ENCODE data around the gene AMZ1.
A peak's percentile ranks its signal among the peaks of the same experiment; 100 is the strongest.
"Not testable (repeated sequence)": the region's sequence is repeated elsewhere in the genome, so short reads cannot be mapped to it uniquely, and the experiment has no call there.

Gene AMZ1

GRCh38 chr7:2667843-2668242 is 20.2 kb upstream of the AMZ1 start:
- DNase-seq (ENCODE audit: low read depth in 2 of 2): no peak

- no peak for DNase-seq (ENCODE audit: low read depth in 2 of 2)
Measured at GRCh38 chr7:2668401-2668800, 19.6 kb upstream of the AMZ1 start.

GRCh38 chr7:2670171-2670570 is 17.8 kb upstream of the AMZ1 start:
- no peak for DNase-seq (ENCODE audit: low read depth in 2 of 2)

- peak; percentile 24 to 26 for DNase-seq (ENCODE audit: low read depth in 2 of 2)
Measured at GRCh38 chr7:2670720-2671391, 17.1 kb upstream of the AMZ1 start.

GRCh38 chr7:2673214-2673613 is 14.8 kb upstream of the AMZ1 start:
- DNase-seq (ENCODE audit: low read depth in 2 of 2): not testable (repeated sequence)

GRCh38 chr7:2673934-2674333 is 14.1 kb upstream of the AMZ1 start:
- no peak for DNase-seq (ENCODE audit: low read depth in 2 of 2)

- DNase-seq (ENCODE audit: low read depth in 2 of 2): no peak
Measured at GRCh38 chr7:2675256-2675764, 12.7 kb upstream of the AMZ1 start.

- DNase-seq (ENCODE audit: low read depth in 2 of 2): not testable (repeated sequence)
Measured at GRCh38 chr7:2676576-2676975, 11.4 kb upstream of the AMZ1 start.

GRCh38 chr7:2678454-2678853 is 9.5 kb upstream of the AMZ1 start:
- DNase-seq (ENCODE audit: low read depth in 2 of 2): not testable (repeated sequence)

GRCh38 chr7:2679135-2680127 is 8.6 kb upstream of the AMZ1 start:
- not testable (repeated sequence) for DNase-seq (ENCODE audit: low read depth in 2 of 2)

- DNase-seq (ENCODE audit: low read depth in 2 of 2): no peak
Measured at GRCh38 chr7:2680256-2680655, 7.7 kb upstream of the AMZ1 start.

GRCh38 chr7:2680792-2681490 is 7.1 kb upstream of the AMZ1 start:
- peak in 1 of 2 donors; percentile 10 for DNase-seq (ENCODE audit: low read depth in 2 of 2)

- DNase-seq (ENCODE audit: low read depth in 2 of 2): no peak
Measured at GRCh38 chr7:2681929-2682799, 5.8 kb upstream of the AMZ1 start.

GRCh38 chr7:2684501-2684900 is 3.5 kb upstream of the AMZ1 start:
- no peak for DNase-seq (ENCODE audit: low read depth in 2 of 2)

GRCh38 chr7:2686101-2686500 is 1.9 kb upstream of the AMZ1 start:
- DNase-seq (ENCODE audit: low read depth in 2 of 2): no peak

- DNase-seq (ENCODE audit: low read depth in 2 of 2): no peak
Measured at GRCh38 chr7:2687338-2687869, 598 bp upstream of the AMZ1 start.

- DNase-seq (ENCODE audit: low read depth in 2 of 2): no peak
Measured at GRCh38 chr7:2688409-2689342, 674 bp downstream of the AMZ1 start.

GRCh38 chr7:2689343-2689847 is 1.4 kb downstream of the AMZ1 start:
- no peak for DNase-seq (ENCODE audit: low read depth in 2 of 2)

- no peak for DNase-seq (ENCODE audit: low read depth in 2 of 2)
Measured at GRCh38 chr7:2689951-2690705, 2.1 kb downstream of the AMZ1 start.
